GM12864 (cell line): ENCODE data around the gene ACTL7B.

Source experiments
- DNase-seq: peaks from one replicate; pipeline ENCODE4 v3.0.0-alpha.2; 2011; ENCODE audit warnings: low read depth
- H3K4me3 ChIP-seq: 2 replicates; pipeline ENCODE4 v1.5.1; 2011; ENCODE audit warnings: mild to moderate bottlenecking, low read depth, low read length, control low read depth
- TF ChIP-seq, protein P1 (sequence below): IDR thresholded peaks from 2 replicates; pipeline ENCODE4 v1.5.1; 2011; ENCODE audit warnings: low read depth, mild to moderate bottlenecking, moderate library complexity, low read length, control low read depth, inconsistent platforms; ENCODE audit errors: missing control alignments

Gene ACTL7B

GRCh38 chr9:108861464-108861863 is 5.7 kb upstream of the ACTL7B start:
- DNase-seq, result no peak
- no peak overlapping the region for H3K4me3 ChIP-seq
- TF ChIP-seq, protein P1, sequence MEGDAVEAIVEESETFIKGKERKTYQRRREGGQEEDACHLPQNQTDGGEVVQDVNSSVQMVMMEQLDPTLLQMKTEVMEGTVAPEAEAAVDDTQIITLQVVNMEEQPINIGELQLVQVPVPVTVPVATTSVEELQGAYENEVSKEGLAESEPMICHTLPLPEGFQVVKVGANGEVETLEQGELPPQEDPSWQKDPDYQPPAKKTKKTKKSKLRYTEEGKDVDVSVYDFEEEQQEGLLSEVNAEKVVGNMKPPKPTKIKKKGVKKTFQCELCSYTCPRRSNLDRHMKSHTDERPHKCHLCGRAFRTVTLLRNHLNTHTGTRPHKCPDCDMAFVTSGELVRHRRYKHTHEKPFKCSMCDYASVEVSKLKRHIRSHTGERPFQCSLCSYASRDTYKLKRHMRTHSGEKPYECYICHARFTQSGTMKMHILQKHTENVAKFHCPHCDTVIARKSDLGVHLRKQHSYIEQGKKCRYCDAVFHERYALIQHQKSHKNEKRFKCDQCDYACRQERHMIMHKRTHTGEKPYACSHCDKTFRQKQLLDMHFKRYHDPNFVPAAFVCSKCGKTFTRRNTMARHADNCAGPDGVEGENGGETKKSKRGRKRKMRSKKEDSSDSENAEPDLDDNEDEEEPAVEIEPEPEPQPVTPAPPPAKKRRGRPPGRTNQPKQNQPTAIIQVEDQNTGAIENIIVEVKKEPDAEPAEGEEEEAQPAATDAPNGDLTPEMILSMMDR, result no peak

DNA sequence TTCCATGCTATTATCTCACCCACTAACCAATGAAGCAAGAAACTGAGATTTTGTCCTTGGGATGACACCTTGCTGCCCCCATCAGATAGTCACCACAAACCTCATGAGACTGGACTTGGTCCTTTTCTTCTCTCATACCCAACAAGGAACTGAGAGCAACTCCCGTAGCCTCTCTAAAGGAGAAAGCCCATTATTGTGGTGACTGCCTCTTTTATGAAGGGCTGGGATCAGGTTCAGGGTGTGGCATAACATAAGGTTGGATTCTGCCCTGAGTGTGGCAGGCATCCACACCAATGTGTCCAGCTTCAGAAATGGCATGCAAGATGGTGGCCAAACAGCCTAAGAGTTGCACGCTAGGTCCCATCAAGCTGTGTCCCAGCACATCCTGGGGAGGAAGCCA is 5.0 kb upstream of the ACTL7B start:
- no peak overlapping the region for H3K4me3 ChIP-seq
- TF ChIP-seq, protein P1, result no peak
- DNase-seq, result no peak

- TF ChIP-seq, protein P1, result no peak
- no peak overlapping the region for H3K4me3 ChIP-seq
- DNase-seq, result no peak
These were observed 4.6 kb upstream of the ACTL7B start for GRCh38 chr9:108860354-108860753.

DNA sequence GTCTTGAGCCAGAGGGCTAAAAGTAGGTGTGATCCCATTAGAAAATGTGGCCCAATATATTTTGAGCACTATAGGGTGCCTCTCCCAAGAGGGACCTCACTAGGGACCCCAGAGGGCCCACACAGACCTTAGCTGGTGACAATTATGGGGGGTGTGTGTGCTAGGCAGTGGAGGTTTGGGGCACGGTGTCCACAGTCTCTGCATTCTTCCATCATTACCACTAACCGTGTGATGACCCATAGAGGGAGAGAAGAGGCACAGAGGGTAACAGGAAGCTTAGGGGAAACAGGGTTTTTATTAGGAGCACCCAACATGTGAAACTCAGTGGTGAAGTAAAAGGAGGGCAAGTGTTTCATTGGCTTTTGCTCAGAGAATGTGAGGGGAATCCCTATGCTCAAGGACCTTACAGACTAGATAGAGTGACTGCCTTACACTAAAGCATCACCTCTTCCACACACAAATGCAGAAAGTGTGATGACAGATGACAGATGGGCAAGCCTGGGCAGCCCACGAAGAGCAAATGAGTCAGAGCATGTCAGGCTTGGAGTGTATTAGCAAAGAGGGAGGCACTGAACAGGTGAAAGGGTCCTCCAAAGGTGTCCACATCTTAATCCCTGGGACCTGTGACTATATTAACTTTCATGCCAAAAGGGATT is 3.8 kb upstream of the ACTL7B start:
- no peak overlapping the region for H3K4me3 ChIP-seq
- TF ChIP-seq, protein P1, result no peak
- DNase-seq, result no peak

GRCh38 chr9:108857572-108857971 is 1.8 kb upstream of the ACTL7B start:
- TF ChIP-seq, protein P1, result no peak
- no peak for DNase-seq
- no peak overlapping the region for H3K4me3 ChIP-seq

GRCh38 chr9:108855529-108855886 is 278 bp downstream of the ACTL7B start:
- no peak overlapping the region for H3K4me3 ChIP-seq
- DNase-seq, result no peak
- TF ChIP-seq, protein P1, result no peak
